DND-41 (cell line): ENCODE results near the gene KANTR.

Experiments used
- EZH2 ChIP-seq: IDR thresholded peaks from 3 replicates; pipeline ENCODE4 v1.6.1; 2012; ENCODE audit warnings: borderline replicate concordance, low read depth, mild to moderate bottlenecking, moderate library complexity, low read length, inconsistent platforms; ENCODE audit not compliant: severe bottlenecking
- TF ChIP-seq, protein P1 (sequence below): IDR thresholded peaks from 2 replicates; pipeline ENCODE4 v1.5.1; 2012; ENCODE audit warnings: borderline replicate concordance, low read length, moderate library complexity, mild to moderate bottlenecking; ENCODE audit not compliant: poor library complexity, severe bottlenecking; ENCODE audit errors: extremely low read depth

- TF ChIP-seq, protein P1, sequence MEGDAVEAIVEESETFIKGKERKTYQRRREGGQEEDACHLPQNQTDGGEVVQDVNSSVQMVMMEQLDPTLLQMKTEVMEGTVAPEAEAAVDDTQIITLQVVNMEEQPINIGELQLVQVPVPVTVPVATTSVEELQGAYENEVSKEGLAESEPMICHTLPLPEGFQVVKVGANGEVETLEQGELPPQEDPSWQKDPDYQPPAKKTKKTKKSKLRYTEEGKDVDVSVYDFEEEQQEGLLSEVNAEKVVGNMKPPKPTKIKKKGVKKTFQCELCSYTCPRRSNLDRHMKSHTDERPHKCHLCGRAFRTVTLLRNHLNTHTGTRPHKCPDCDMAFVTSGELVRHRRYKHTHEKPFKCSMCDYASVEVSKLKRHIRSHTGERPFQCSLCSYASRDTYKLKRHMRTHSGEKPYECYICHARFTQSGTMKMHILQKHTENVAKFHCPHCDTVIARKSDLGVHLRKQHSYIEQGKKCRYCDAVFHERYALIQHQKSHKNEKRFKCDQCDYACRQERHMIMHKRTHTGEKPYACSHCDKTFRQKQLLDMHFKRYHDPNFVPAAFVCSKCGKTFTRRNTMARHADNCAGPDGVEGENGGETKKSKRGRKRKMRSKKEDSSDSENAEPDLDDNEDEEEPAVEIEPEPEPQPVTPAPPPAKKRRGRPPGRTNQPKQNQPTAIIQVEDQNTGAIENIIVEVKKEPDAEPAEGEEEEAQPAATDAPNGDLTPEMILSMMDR = no peak
- TF ChIP-seq EZH2 = no peak
Measured at GRCh38 chrX:53159184-53159583, 65.2 kb downstream of the KANTR start.
